Right forelimb (tissue), 1 donor: ENCODE results near the gene ZNF439.
"Not testable (repeated sequence)": the region's sequence is repeated elsewhere in the genome, so short reads cannot be mapped to it uniquely, and the experiment has no call there.

Experiments used
- DNase-seq: peaks from one replicate; pipeline ENCODE4 v3.0.0-alpha.2; 2018

The ZNF439 gene

GRCh38 chr19:11872624-11873023 is 24.1 kb downstream of the ZNF439 start:
- DNase-seq = no peak

GRCh38 chr19:11873762-11874161 is 25.2 kb downstream of the ZNF439 start:
- DNase-seq = no peak

GRCh38 chr19:11879687-11880266 is 31.3 kb downstream of the ZNF439 start:
- DNase-seq = not testable (repeated sequence)

GRCh38 chr19:11880598-11880997 is 32.1 kb downstream of the ZNF439 start:
- DNase-seq = no peak

- DNase-seq = peak; percentile 58
Observed at GRCh38 chr19:11881151-11881800, 32.8 kb downstream of the ZNF439 start.

- no peak for DNase-seq
Observed at GRCh38 chr19:11882606-11883005, 34.1 kb downstream of the ZNF439 start.

GRCh38 chr19:11887234-11887610 is 38.7 kb downstream of the ZNF439 start:
- no peak for DNase-seq

- peak; percentile 87 for DNase-seq
Observed at GRCh38 chr19:11887611-11888531, 39.3 kb downstream of the ZNF439 start, which contains the start of gene ZNF69. ZNF69 (plus strand) TSS chr19:11887782; CDS start chr19:11887924, 142 bp downstream.

- not testable (repeated sequence) for DNase-seq
Observed at GRCh38 chr19:11889901-11890300, 41.4 kb downstream of the ZNF439 start.

- no peak for DNase-seq
Observed at GRCh38 chr19:11890634-11891033, 42.1 kb downstream of the ZNF439 start.

GRCh38 chr19:11894851-11895250 is 46.3 kb downstream of the ZNF439 start:
- DNase-seq = no peak

GRCh38 chr19:11902228-11902627 is 53.7 kb downstream of the ZNF439 start:
- no peak for DNase-seq

GRCh38 chr19:11905928-11906327 is 57.4 kb downstream of the ZNF439 start:
- no peak for DNase-seq

- DNase-seq = not testable (repeated sequence)
Observed at GRCh38 chr19:11911937-11912336, 63.4 kb downstream of the ZNF439 start.

- not testable (repeated sequence) for DNase-seq
Observed at GRCh38 chr19:11914417-11915051, 66.0 kb downstream of the ZNF439 start.
